Measurements from ENCODE around the gene WDR6. TPM values are rescaled to one million over a fixed set of nuclear protein-coding genes. Genes with fewer than 3 reads are reported as not detected.

Gene WDR6
- total and polyA plus RNA-seq, 12 donors: 70.4 to 126 (median 77.9) TPM

DNA sequence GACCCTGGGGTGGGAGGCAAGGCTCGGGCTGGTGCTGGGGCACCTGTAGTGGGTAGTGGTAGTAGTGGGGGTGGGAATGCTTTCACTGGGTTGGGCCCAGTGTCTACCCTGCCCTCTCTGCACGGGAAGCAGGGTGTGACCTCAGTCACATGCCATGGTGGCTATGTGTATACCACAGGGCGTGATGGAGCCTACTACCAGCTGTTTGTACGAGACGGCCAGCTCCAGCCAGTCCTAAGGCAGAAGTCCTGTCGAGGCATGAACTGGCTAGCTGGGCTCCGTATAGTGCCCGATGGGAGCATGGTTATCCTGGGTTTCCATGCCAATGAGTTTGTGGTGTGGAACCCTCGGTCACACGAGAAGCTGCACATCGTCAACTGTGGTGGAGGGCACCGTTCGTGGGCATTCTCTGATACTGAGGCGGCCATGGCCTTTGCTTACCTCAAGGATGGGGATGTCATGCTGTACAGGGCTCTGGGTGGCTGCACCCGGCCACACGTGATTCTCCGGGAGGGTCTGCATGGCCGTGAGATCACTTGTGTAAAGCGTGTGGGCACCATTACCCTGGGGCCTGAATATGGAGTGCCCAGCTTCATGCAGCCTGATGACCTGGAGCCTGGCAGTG, 6.0 kb downstream of the WDR6 start:
- no peak for DNase-seq
- ATAC-seq: no peak
- Histone ChIP-seq H3K4me1 (peaks cover 8 to 42% (median 27%) of the 10 kb centered on the region in 9 donors), H3K9me3 (no peaks in the 10 kb centered on the region), H3K27me3 (no peaks in the 10 kb centered on the region), H3K36me3 (peaks cover 0 to 68% (median 20%) of the 10 kb centered on the region in 9 donors), H3K27ac (peak overlapping the region in 8 of 10 donors; percentile 16 to 70 (median 48)), H3K4me3 (no peak overlapping the region)
- 78 to 81% methylated on average over 19 of the region's 19 CpGs for WGBS, 2 donors
- TF ChIP-seq CTCF (IDR thresholded peaks at IDR 0.05): no peak
- intact Hi-C loops (cut with DNase I): no loop called here

DNA sequence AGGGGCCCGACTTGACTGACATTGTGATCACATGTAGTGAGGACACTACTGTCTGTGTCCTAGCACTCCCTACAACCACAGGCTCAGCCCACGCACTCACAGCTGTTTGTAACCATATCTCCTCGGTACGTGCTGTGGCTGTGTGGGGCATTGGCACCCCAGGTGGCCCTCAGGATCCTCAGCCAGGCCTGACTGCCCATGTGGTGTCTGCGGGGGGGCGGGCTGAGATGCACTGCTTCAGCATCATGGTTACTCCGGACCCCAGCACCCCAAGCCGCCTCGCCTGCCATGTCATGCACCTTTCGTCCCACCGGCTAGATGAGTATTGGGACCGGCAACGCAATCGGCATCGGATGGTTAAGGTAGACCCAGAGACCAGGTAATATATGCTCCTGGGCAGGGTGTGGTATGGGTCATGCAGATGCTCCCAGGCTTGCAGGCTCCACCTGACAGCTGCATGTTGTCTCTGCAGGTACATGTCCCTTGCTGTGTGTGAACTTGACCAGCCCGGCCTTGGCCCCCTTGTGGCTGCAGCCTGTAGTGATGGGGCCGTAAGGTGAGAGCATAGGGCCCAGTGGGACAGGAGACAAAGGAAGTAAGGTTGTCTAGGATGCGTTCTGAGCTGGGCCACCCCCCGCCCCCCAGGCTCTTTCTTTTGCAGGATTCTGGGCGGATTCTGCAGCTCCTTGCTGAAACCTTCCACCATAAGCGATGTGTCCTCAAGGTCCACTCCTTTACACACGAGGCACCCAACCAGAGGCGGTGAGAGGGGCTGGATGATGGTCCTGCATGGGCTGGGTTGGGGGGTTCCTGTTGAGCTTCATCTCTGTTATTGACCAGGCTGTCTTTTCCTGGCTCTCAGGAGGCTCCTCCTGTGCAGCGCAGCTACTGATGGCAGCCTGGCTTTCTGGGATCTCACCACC, 6.8 kb downstream of the WDR6 start:
- no peak for ATAC-seq
- Histone ChIP-seq H3K4me1 (peaks cover 8 to 43% (median 25%) of the 10 kb centered on the region in 9 donors), H3K9me3 (no peaks in the 10 kb centered on the region), H3K27ac (peak overlapping the region in 1 of 10 donors; percentile 46), H3K36me3 (peaks cover 0 to 68% (median 20%) of the 10 kb centered on the region in 9 donors), H3K4me3 (no peak overlapping the region), H3K27me3 (no peaks in the 10 kb centered on the region)
- WGBS, 2 donors: 86% methylated on average over 24 of the region's 24 CpGs
- intact Hi-C loops (cut with DNase I): no loop called here
- no peak for DNase-seq
- TF ChIP-seq CTCF (IDR thresholded peaks at IDR 0.05): peak; percentile 14 to 54 (median 39)

DNA sequence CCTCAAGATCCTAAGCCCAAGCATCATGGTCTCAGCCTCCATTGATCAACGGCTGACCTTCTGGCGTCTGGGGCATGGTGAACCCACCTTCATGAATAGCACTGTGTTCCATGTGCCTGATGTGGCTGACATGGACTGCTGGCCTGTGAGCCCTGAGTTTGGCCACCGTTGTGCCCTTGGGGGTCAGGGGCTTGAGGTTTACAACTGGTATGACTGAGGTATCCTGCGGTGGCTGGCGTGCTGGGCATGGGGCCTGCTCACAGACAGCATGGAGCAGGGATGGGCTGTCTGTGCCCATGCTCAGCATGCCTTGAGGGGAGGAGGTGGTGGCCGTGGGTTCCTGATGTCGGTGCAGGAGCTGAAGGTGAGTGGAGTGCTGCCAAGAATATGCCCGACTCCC, 7.9 kb downstream of the WDR6 start:
- no peak for TF ChIP-seq CTCF (IDR thresholded peaks at IDR 0.05)
- intact Hi-C loops (cut with DNase I): no loop called here
- DNase-seq (no peak), ATAC-seq (no peak)
- Histone ChIP-seq H3K27me3 (no peaks in the 10 kb centered on the region), H3K36me3 (peaks cover 0 to 63% (median 20%) of the 10 kb centered on the region in 9 donors), H3K9me3 (no peaks in the 10 kb centered on the region), H3K4me3 (no peak overlapping the region), H3K4me1 (peaks cover 8 to 54% (median 32%) of the 10 kb centered on the region in 9 donors), H3K27ac (no peak overlapping the region)
- WGBS, 2 donors: 86 to 88% methylated on average over 8 of the region's 8 CpGs

DNA sequence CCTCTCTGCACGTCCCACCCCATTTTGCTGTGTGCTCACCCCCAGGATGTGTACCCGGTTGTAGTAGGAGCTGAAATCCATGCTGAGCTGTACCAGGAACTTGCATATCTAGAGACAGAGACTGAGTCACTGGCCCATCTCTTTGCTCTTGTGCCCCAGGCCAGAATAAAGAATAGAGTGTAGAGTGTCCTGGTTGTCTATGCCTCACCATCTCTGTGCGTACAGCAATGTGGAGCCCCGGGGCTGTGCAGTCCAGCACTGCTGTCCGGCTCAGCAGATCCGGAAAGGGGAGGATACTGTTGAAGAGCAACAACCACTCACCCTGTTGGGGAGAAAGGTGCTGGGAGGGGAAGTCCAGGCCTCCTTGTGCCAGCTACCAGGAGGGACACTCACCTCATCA, 8.6 kb downstream of the WDR6 start:
- Histone ChIP-seq H3K9me3 (no peaks in the 10 kb centered on the region), H3K4me3 (no peak overlapping the region), H3K27ac (no peak overlapping the region), H3K36me3 (peaks cover 0 to 62% (median 20%) of the 10 kb centered on the region in 9 donors), H3K27me3 (no peaks in the 10 kb centered on the region), H3K4me1 (peaks cover 8 to 61% (median 39%) of the 10 kb centered on the region in 9 donors)
- WGBS, 2 donors: 79% methylated on average over 6 of the region's 6 CpGs
- TF ChIP-seq CTCF (IDR thresholded peaks at IDR 0.05): no peak
- DNase-seq (no peak), ATAC-seq (no peak)
- intact Hi-C loops (cut with DNase I): no loop called here

Measured in heart right ventricle (tissue), 16 donors.